NCI-H2196 (cell line): ENCODE results near the gene HLA-DMB.
A peak's percentile ranks its signal among the peaks of the same experiment; 100 is the strongest.

Experiments
- DNase-seq: peaks from one replicate; lab custom pipeline; 2025; ENCODE audit not compliant: unreplicated experiment; lab: John Stamatoyannopoulos, UW

HLA-DMB gene

DNA sequence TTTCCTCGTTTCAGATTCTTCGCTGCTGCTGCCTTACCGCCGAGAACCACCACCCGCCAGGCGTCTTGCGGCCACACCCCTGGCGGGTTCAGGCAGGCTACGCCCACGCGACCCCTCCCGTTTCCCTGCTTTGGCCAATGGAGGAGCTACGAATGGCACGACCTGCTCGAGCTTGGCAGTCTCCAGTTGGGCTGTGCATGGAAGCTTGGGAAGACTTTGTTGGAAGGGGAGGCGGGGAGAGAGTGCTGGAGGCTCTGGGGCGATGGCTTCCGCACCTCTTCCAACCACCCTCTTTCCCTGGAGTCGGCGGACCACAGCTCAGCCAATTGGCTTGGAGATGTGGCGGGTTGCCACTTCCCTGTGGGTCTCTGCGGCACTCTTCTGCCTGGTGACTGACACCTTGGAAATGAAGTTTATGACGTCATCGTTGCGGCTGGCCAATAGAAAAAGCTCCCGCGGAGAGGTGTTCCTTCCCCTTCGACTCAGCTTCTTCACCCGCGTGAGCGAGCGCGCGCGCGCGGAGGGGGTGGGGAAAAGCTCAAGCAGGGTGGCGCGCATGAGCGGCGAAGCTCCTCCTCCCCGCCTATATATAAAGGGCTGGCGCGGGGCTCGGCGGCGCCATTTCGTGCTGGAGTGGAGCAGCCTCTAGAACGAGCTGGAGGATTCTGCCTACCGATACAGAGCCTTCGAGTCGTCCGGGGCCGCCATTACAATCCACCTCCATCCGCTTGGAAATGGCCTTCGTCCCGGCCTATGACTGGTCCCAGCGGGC, 30.9 kb upstream of the HLA-DMB start:
- DNase-seq: peak; percentile 100

DNA sequence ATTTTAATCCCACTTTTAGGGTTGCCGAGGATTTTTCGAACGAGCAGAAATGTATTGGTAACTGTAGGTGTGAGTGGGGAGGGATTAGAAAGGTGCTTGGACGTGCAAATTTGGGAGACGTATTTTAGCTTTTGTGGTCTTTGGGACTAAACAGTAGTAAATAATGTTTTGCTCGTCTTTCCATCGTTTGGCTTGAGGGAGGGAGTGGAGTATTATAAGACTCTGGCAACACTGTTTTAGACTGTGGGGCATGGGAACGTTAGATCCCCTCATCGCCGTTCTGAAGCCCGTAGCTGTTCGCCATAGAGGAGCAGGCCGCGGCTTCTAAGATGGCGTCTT, 30.4 kb upstream of the HLA-DMB start:
- no peak for DNase-seq

DNA sequence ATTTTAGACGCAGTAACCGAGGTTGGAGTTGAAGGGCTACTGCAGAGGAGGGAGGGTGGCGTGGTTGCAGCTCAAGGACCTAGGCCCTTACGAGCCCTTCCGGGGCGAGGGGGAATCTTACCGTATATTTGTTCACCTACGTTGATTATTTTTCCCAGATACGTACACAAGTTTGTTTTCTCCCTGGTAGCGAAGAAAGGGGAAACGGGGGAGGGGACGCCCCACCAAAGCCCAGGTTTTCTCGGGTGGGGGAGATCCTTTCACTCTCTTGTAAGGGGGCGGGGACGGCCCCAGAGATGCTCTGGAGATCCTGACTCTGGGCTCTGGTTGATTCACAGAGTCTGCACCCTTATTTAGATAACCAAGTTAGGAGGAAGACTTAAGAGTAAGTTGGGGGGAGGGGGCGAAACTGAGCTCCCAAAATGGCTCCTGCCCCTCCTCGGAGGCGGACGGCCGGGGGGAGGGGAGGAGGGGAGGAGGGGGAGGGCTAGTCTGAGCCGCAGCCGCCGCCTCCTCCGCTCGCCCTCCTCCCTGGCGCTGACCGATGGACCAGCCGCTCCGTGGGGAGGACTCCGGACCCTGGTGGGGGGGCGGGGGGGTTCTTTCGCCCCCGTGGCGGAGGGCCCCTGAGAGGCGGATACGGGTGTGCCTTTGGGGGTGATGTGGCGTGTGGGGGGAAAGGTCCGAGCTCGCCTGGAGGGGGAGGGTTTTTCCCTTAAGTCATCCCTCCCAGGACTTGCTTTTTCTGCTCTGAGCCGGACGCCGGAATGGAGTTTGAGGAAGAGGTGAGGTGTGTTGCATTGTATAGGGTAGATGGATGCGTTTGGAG, 29.8 kb upstream of the HLA-DMB start:
- DNase-seq: peak; percentile 87

DNA sequence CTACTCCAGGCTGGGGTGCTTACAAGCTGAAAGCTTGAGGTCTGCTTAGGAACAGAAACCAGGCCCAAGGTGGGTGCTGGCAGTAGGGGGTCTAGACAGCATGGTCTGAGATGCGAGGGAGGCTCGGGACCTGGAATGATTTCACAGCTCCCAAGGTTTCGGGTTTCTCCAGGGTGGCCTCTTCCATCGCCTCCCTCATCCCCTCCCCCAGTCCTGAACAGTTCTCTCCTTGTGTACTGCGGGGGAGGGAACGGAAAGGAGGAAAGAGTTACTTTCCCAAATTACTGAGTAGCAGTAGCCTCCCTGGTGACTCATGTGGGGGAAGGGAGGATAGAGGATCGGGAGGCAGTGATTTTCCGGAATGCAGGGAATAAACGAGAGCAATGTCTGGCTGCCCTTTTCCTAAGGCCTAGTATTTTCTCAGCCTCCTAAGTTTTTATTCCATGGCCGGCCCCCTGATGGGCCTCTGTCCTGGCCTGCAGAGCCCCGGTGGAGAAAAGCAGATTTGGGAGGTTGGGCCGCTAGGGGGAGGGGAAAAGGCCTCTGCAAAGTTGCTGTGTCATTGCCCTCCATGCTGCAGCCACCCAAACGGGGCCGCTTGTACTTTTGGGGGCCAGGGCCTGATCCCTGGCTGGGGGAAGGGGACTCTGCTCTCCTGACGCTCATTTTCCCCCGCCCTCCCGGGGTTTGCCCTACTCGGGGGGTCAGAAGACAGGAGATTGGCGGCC, 29.0 kb upstream of the HLA-DMB start:
- peak; percentile 79 for DNase-seq

DNA sequence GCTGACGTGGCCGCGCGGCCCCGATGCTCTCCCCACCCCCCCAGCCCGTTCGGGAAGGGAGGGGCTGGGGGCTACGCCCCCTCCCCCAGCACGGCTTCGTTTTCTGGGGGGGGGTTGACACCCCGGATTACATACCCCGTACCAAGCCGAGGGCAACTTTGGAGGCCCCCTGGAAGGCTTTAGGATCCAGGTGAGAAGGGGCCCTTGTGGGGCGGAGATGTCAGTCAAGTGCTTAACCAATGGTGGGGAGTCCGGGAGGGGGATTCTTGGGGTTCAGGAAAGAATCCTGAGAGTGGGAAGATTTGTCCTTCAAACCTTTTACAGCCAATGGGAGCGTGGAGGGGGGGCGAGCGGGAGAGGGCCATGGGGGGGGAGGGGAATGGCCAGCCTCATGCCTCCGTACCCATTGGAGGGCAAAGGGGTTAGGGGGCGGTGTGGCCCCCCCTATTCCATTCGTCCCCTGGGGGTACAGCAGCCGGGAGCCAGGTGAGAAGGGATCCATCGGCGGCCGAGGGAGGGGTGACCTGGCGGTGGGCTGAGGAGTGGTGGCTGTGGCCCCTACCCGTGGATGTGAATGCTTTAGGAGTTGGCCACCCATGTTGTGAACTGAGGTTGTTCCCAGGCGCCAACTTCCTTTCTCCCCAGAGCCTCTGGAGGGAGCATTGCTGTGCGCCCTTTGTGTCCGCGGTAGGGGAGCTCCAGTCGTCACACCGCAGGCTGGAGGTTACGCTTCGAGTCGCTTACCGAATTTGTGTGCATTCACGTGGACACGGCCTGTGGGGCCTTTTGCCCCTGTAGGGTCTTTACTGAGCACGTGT, 28.2 kb upstream of the HLA-DMB start:
- DNase-seq: peak; percentile 73

DNA sequence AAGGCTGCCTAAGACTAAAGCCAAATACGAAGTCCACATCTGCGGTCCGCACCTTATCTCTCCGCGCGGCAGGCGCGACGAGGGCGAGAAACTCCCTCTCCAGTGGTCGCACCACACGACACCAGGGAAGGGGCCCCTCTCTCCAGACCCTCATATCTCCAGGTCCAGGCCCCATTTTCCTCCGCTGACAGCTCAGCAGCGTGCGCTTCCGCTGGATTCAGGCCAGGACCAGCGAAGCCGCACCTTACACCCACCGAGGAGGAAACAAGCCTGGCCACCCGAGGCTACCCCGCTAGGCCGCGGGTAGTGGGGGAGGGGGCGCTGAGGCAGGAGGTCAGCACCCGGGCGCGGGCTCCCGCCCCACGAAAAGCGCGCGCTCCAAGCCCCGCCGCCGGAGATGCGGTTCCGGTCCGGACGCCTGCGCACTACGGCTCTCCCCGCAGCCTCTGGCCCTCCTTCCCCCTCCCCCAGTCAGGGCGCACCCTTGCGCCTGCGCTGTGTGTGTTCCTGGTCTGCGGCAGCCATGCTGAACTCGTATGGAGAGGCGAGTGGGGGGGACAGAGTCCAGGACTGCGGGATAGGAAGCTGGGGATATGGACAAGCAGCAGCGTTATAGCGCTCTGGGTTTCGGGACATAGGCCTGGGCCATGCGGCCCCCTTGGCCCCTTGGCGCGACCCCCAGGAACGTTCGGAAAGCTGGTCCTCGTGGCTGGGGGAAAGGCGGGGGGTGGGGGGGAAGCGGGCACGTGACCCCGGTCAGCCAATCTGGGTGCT, 27.5 kb upstream of the HLA-DMB start, which contains the start of gene BRD2:
BRD2 (plus strand) TSS at position 502 of the 774 bp plus-strand sequence. CDS start 4,305 bp downstream, outside the sequence.
- peak; percentile 95 for DNase-seq

DNA sequence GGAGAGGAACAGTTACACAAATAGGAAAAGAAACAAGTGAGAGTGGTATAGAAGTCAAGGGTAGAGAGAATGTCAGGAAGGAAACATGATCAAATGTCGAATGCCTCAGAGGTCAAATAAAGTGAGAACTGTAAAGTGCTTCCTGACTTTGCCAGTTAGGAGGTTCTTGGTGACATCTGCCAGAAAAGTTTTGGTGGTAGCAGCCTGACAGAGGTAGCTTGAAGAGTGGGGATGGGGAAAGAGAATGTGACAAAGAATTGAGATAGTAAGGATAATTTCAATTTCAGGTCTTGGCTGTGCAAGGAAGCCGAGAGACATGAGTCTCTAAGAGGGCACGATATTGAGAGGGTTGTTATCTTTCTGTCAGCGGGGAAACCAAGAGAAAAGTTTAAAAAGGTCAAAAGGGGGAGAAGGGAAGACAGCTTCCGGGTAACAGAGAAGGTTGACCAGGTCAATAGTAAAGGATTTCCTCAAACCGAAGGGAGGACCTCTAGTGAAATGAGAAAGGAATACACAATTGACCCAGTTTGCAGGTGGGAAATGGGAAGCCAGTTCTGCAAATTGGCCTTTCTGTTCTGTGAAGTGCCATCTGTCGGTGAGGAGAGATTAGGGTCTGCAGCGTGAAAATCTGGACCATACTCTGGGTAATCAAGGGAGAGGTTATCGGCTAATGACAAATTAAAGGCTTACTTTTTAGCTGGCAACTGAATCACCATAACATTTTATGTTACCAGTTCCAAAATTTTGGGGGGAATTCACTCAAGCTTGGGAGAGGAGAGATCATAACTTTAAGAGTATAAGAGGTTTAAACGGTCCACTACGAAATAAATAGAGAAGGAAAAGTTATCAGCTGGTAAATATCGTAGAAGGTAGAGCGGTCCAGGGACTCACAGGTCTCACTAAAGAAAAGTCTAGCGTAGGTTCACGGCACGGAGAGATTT, 26.6 kb upstream of the HLA-DMB start:
- peak; percentile 44 for DNase-seq

DNA sequence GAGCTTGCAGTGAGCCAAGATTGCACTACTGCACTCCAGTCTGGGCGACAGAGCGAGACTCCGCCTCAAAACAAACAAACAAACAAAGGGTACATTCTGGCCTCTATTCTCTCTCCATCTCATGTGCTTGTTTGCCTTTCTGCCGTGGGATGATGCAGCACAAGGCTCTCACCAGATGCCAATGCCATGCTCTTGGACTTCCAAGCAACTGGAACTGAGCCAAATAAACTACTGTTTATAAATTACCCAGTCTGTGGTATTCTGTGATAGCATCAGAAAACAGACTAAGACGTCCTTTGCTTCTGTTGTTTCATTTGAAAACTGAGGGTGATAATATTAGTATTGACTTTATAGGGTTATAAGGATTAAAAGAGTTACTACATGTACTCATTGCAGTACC, 23.9 kb upstream of the HLA-DMB start:
- peak; percentile 17 for DNase-seq

DNA sequence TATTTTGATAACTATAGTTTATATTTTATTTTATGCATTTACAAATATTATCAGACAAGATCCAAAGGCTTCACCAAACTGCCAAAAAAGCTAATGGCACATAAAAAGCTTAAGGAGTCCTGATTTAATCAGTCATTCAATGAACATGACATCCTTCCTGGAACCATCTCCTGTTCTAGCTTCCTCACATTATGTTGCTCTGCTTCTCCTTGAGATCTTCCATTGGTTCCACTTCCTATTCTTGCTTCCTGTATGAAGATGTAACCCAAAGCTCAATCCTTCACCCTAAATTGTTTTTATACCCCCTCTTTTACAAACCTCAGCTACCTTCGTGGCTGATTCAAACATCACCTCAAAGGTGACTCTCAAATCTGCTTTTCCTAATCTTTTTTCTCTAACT, 23.0 kb upstream of the HLA-DMB start:
- DNase-seq: no peak

DNA sequence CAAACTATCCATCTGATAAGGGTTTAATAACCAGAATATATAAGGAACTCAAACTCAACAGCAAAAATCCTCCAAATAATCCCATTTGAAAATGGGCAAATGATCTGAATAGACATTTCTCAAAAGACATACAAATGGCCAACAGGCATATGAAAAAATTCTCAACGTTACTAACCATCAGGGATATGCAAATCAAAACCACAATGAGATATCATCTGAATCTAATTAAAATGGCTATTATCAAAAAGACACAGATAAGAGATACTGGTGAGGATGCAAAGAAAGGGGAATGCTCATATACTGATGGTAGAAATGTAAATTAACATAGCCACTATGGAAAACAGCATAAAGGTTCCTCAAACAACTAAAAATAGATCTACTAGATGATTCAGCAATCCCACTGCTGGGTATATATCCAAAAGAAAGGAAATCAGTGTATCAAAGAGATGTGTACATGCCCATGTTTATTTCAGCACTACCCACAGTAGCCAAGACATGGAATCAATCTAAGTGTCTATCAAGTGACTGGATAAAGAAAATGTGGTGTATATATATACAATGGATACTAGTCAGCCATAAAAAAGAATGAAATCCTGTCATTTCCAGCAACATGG, 21.5 kb upstream of the HLA-DMB start:
- no peak for DNase-seq

DNA sequence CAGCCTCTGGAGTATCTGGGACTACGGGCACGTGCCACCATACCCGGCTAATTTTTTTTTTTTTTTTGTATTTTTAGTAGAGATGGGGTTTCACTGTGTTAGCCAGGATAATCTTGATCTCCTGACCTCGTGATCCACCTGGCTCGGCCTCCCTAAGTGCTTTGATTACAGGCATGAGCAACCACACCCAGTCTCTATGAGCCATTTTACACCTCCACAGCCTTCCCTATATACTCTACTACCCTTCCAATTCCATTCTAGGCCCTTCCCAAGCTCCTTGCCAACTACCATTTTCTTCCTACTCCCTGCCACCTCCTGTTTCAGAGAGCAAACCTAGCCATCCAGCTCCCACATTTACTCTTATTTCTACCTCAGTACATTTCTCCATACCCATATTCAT, 19.7 kb upstream of the HLA-DMB start:
- no peak for DNase-seq

DNA sequence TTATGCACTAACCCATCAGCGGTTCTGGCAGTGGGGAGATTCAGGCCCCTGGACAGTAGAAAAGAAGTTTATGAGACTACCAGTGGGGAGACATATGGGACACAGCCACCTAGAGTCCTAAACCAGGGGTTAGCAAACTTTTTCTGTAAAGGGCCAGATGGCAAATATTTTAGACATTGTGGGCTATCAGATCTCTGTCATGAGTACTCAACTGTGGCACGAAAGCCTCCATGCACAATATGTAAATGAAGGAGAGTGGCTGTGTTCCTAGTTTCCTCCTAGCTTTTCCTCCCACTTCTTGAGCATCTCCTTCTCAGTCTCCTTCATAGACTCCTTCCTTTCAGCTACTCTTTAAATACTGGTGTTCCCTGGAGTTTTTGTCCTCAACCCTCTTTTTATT, 15.3 kb upstream of the HLA-DMB start:
- no peak for DNase-seq

DNA sequence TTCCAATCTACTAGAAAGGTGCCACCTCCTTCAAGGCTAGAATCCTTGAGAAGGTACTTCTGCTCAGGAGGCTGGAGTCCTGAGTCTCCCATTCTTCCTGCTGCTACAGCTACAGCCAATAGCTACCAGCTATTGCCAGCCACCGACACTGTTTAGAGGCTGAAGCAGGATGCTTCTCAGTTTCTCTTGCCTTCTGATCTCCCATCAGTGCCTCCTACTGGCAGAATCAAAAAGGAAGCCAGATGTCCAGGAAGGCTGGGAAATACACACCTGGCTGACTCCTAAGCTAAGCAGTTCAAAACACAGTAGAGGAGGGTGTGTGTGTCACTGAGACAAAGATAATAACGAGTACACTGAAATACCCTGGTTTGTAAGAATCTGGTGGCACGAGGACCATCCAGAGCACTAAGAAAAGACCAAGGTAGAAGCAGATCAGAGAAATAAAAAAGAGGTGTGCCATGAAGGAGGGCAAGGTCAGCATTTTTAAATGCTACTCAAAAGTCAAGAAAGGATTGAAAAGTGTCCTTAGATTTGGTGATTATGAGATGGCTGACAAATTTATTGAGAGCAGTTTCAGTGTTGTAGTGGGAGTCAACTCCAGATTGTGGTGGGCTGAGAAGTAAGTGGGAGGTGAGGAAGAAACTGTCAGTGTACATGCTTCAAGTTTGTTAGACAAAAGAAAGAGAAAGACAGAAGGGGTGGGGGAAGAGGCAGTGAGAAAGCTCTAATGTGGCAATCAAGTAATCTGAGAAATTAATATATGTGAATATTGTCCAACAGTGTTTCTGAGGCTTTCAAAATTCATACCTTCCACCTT, 14.4 kb upstream of the HLA-DMB start:
- DNase-seq: no peak

DNA sequence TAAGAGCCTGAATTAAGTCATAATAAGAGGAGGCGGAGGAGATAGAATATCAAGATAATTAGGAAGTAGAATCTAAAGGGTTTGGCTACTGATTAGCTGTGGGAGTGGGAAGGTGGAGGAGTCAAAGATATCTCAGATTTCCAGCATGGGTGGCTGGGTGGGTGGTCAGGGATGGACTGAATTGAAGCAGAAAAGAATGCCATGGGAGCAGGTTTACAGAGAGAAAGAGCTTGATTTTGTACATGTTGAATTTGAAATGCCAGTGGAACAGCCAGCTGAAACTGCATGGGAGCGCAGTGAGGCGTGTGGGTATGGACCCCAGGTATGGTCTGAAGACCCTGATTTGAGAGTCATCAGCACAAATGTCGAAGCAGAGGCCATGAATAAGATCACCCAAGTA, 13.4 kb upstream of the HLA-DMB start:
- DNase-seq: no peak

DNA sequence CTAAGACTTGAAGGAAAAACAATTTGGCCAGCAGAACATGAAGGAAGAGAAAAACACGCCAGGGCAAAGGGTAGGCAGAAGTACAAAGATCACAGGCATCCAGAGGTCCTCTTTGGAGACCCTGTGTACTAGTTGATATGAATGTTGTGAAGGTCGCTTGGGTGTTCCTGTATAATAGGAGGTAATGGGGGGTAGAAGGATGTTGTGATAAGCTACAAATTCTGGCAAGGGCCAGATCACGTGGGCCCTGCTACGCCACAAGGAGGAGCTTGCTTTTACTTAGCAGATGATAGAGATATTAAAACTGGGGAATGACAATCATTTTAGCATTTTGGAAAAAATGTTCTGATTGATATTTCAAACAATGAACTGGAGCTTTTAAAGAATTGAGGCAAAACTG, 12.9 kb upstream of the HLA-DMB start:
- DNase-seq: no peak

DNA sequence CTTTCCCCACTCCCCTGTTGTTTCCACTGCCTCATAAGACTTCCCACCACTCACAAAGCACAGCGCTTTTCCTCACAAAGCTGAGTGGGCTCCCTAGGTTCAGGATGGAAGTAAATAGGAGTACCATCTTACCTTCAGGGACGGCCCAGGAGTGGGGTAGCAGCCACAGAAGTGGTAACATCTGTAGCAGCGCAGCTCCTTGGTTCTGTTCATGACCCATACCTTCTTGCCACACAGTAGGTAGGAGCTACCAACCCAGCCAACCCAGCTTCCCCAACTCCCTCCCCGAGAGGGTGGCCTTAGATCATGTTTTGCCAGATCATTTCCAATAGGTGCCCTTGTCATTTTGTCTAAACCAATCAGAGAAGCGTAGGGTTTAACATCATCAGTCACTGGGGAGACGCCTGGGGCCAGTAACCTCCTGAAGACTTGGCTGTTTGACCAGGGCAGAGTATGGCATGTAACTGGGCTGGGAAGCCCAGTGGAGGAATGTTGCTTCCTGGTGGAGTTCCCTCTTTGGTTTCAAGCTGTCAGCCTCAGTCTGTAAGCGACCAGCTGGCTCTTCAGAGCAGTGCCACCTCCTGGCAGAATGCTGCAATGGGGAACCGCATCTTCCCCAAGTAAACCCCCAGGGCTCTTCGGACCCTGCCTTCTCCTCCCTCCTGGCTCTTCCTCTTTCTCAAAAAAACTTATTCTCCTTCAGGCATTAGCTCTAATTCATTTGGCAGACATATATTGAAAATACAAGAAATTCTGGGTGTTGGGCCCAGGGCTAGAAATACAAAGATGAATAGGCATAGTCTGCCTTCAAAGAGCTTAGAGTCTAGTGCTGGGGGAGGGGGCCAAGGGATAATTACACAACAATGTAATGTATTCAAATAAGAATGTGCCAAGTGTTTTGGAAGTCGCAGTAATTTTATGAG, 12.2 kb upstream of the HLA-DMB start, which contains the start of gene HLA-DMA:
HLA-DMA (minus strand) TSS at position 281 of the 923 bp plus-strand sequence; CDS start at position 220, 61 bp downstream.
- peak; percentile 84 for DNase-seq
